Measurements from ENCODE around the gene ASTL.

Gene ASTL

DNA sequence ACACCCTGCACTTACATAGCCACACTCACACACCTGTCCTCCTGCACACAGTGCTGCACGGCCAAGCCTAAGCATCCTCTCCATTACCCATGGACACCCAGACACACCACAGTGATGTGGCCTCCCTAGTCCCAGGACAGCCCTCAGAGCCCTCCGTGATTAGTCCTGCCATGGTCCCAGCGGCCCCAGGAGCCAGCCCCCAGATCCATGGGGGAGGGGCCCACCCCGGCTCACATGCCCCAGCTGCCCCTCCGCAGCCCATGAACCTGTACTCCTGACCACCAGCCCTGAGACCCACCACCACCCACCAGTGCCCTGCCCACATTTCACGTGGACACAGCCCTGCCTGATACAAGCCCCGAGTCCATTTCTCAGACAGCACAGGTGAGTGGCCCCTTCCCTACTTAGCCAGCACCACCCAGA, 15.0 kb upstream of the ASTL start:
- TF ChIP-seq ZNF70 (CRISPR knock-in tag; IDR thresholded peaks at IDR 0.05) (no peak), ESRRG (CRISPR knock-in tag; IDR thresholded peaks at IDR 0.05) (no peak), SNAI2 (CRISPR knock-in tag; IDR thresholded peaks at IDR 0.05) (no peak), PPARA (CRISPR knock-in tag; IDR thresholded peaks at IDR 0.05; ENCODE audit: borderline replicate concordance) (no peak), RARB (CRISPR knock-in tag; IDR thresholded peaks at IDR 0.05) (no peak), ISL1 (CRISPR knock-in tag; IDR thresholded peaks at IDR 0.05) (no peak), OSR1 (CRISPR knock-in tag; IDR thresholded peaks at IDR 0.05) (no peak), TOX (CRISPR knock-in tag; IDR thresholded peaks at IDR 0.05; ENCODE audit: borderline replicate concordance) (no peak), ZFP3 (CRISPR knock-in tag; IDR thresholded peaks at IDR 0.05) (no peak), ZC3H10 (CRISPR knock-in tag; IDR thresholded peaks at IDR 0.05) (no peak), ZFP30 (CRISPR knock-in tag; IDR thresholded peaks at IDR 0.05) (no peak), GLIS3 (CRISPR knock-in tag; IDR thresholded peaks at IDR 0.05) (no peak), TCF4 (CRISPR knock-in tag; IDR thresholded peaks at IDR 0.05; ENCODE audit: borderline replicate concordance) (no peak)
- TF ChIP-seq, protein P1, sequence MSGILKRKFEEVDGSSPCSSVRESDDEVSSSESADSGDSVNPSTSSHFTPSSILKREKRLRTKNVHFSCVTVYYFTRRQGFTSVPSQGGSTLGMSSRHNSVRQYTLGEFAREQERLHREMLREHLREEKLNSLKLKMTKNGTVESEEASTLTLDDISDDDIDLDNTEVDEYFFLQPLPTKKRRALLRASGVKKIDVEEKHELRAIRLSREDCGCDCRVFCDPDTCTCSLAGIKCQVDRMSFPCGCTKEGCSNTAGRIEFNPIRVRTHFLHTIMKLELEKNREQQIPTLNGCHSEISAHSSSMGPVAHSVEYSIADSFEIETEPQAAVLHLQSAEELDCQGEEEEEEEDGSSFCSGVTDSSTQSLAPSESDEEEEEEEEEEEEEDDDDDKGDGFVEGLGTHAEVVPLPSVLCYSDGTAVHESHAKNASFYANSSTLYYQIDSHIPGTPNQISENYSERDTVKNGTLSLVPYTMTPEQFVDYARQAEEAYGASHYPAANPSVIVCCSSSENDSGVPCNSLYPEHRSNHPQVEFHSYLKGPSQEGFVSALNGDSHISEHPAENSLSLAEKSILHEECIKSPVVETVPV (CRISPR knock-in tag; IDR thresholded peaks at IDR 0.05): no peak
- TF ChIP-seq, protein P2, sequence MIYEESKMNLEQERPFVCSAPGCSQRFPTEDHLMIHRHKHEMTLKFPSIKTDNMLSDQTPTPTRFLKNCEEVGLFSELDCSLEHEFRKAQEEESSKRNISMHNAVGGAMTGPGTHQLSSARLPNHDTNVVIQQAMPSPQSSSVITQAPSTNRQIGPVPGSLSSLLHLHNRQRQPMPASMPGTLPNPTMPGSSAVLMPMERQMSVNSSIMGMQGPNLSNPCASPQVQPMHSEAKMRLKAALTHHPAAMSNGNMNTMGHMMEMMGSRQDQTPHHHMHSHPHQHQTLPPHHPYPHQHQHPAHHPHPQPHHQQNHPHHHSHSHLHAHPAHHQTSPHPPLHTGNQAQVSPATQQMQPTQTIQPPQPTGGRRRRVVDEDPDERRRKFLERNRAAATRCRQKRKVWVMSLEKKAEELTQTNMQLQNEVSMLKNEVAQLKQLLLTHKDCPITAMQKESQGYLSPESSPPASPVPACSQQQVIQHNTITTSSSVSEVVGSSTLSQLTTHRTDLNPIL (CRISPR knock-in tag; IDR thresholded peaks at IDR 0.05; ENCODE audit: low read depth): no peak
- no peak for ATAC-seq

DNA sequence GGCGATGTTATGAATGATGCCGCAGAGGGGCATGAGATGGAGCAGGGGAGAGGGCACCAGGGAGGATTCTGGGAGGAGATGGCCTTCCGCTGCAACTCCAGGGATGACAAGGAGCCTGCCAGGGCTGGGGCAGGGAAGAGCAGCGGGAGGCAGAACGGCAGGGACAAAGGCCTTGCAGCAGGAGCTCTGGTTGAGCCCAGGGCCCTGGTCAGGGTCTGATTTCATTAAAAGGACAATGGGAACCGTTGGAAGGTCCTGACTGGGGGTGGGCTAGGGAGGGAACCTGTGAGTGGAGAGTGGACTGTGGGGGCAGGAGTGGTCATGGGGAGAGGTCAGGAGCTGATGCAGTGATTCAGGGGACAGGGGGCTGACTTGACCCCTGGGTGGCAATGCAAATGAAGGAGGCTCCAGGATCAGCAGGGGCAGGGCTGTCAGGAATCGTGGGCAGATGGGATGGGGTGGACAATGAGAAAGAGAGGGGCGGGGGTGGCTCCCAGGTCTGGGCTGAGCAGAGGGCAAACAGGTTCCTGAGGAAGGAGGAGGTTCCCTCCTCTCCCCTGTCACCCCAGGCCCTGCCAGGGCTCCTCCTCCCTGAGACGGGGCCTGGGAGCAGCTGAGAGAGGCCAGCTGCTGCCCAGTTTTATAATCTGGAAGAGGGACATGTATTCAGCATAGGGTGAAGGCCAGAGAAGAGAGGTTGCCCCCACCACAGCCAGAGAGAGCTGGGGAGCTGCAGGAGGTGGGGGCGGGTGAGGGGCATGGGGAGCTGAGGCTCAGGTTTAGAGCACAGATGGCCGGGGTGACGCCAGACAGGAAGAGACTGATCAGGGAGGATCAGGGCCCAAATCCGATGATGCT, 14.2 kb upstream of the ASTL start:
- no peak for TF ChIP-seq RARB (CRISPR knock-in tag; IDR thresholded peaks at IDR 0.05)
- no peak for TF ChIP-seq ZC3H10 (CRISPR knock-in tag; IDR thresholded peaks at IDR 0.05)
- no peak for TF ChIP-seq ZNF565 (CRISPR knock-in tag; conservative IDR thresholded peaks at IDR 0.05; ENCODE audit: low read depth)
- TF ChIP-seq, protein P3, sequence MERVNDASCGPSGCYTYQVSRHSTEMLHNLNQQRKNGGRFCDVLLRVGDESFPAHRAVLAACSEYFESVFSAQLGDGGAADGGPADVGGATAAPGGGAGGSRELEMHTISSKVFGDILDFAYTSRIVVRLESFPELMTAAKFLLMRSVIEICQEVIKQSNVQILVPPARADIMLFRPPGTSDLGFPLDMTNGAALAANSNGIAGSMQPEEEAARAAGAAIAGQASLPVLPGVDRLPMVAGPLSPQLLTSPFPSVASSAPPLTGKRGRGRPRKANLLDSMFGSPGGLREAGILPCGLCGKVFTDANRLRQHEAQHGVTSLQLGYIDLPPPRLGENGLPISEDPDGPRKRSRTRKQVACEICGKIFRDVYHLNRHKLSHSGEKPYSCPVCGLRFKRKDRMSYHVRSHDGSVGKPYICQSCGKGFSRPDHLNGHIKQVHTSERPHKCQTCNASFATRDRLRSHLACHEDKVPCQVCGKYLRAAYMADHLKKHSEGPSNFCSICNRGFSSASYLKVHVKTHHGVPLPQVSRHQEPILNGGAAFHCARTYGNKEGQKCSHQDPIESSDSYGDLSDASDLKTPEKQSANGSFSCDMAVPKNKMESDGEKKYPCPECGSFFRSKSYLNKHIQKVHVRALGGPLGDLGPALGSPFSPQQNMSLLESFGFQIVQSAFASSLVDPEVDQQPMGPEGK (CRISPR knock-in tag; IDR thresholded peaks at IDR 0.05; ENCODE audit: borderline replicate concordance): no peak
- TF ChIP-seq BACH2 (CRISPR knock-in tag; IDR thresholded peaks at IDR 0.05; ENCODE audit: borderline replicate concordance): no peak

DNA sequence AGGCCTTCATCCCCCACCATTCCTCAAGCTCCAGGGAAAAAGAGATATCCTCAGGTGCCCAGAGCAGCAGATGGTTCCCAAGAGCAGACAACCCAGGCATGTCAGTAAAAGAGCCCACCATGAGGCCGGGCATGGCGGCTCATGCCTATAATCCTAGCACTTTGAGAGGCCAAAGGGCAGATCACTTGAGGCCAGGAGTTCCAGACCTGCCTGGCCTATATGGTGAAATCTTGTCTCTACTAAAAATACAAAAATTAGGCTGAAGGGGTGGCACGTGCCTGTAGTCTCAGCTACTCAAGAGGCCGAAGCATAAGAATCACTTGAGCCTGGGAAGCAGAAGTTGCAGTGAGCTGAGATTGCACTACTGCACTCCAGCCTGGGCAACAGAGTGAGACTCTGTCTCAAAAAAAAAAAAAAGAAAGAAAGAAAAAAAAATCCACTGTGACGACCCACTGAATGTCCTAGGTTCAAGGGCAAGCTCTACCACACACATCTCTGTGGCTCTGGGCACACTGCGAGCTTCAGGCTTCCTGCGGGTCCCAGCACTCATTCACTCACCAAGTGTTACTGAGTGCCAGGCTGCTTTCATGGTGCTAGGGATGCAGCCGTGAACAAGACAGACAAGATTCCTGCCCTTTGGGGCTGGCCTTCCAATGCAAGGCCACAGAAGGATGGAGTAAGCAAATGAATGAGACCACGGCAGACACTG, 13.4 kb upstream of the ASTL start:
- no peak for ATAC-seq

More for the DNA sequence above, 14.2 kb upstream of the ASTL start:
- ATAC-seq: no peak

More for the DNA sequence above, 13.4 kb upstream of the ASTL start:
- TF ChIP-seq BACH2 (CRISPR knock-in tag; IDR thresholded peaks at IDR 0.05; ENCODE audit: borderline replicate concordance) (no peak), TOX (CRISPR knock-in tag; IDR thresholded peaks at IDR 0.05; ENCODE audit: borderline replicate concordance) (no peak), ZNF8 (CRISPR knock-in tag; IDR thresholded peaks at IDR 0.05) (no peak), TCF4 (CRISPR knock-in tag; IDR thresholded peaks at IDR 0.05; ENCODE audit: borderline replicate concordance) (no peak), CSDC2 (CRISPR knock-in tag; IDR thresholded peaks at IDR 0.05) (no peak), PPARA (CRISPR knock-in tag; IDR thresholded peaks at IDR 0.05; ENCODE audit: borderline replicate concordance) (no peak), ARNTL (CRISPR knock-in tag; IDR thresholded peaks at IDR 0.05; ENCODE audit: borderline replicate concordance, low read depth) (no peak), ESRRG (CRISPR knock-in tag; IDR thresholded peaks at IDR 0.05) (no peak), ZNF70 (CRISPR knock-in tag; IDR thresholded peaks at IDR 0.05) (no peak), ZFP3 (CRISPR knock-in tag; IDR thresholded peaks at IDR 0.05) (no peak)
- TF ChIP-seq, protein P4, sequence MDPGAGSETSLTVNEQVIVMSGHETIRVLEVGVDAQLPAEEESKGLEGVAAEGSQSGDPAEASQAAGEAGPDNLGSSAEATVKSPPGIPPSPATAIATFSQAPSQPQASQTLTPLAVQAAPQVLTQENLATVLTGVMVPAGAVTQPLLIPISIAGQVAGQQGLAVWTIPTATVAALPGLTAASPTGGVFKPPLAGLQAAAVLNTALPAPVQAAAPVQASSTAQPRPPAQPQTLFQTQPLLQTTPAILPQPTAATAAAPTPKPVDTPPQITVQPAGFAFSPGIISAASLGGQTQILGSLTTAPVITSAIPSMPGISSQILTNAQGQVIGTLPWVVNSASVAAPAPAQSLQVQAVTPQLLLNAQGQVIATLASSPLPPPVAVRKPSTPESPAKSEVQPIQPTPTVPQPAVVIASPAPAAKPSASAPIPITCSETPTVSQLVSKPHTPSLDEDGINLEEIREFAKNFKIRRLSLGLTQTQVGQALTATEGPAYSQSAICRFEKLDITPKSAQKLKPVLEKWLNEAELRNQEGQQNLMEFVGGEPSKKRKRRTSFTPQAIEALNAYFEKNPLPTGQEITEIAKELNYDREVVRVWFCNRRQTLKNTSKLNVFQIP (CRISPR knock-in tag; IDR thresholded peaks at IDR 0.05; ENCODE audit: borderline replicate concordance, low read depth): no peak
- TF ChIP-seq, protein P1 (CRISPR knock-in tag; IDR thresholded peaks at IDR 0.05): no peak
- TF ChIP-seq, protein P3 (CRISPR knock-in tag; IDR thresholded peaks at IDR 0.05; ENCODE audit: borderline replicate concordance): no peak
